ENCODE results near the gene THSD7B.

THSD7B gene

DNA sequence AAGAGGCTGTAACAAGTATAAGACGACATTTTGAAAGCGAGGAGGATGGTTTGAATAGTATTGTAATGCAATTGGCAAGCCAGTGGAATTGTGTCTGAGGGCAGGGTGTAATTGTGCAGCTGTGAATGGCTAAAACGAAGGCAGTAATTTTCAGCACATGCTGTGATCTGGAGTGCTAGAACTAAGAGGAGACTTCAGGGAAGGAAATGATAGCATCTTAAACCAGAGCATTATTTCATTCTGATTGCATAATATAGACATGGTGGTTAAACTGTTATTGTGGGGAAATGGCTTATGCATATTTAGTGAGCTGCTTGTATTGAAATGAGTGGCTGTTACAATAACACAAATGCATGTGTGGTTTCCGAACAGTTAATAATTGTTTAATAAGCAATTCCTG, 36.3 kb downstream of the THSD7B start:
- Histone ChIP-seq H3K4me1 (ENCODE audit: control insufficient read depth, insufficient read depth, low read length) (peaks cover 6% of the 10 kb centered on the region; the same call in 1 of the 2 replicates), H3K9ac (ENCODE audit: low read depth, low read length) (no peak overlapping the region), H3K27ac (ENCODE audit: low read depth, low read length) (no peak overlapping the region), H3K4me3 (ENCODE audit: low read depth, low read length) (no peak overlapping the region), H3K9me3 (ENCODE audit: control insufficient read depth, insufficient read depth, low read length) (no peaks in the 10 kb centered on the region), H3K27me3 (ENCODE audit: control insufficient read depth, insufficient read depth, low read length) (no peaks in the 10 kb centered on the region), H3K36me3 (ENCODE audit: control insufficient read depth, insufficient read depth, low read length) (no peaks in the 10 kb centered on the region)

DNA sequence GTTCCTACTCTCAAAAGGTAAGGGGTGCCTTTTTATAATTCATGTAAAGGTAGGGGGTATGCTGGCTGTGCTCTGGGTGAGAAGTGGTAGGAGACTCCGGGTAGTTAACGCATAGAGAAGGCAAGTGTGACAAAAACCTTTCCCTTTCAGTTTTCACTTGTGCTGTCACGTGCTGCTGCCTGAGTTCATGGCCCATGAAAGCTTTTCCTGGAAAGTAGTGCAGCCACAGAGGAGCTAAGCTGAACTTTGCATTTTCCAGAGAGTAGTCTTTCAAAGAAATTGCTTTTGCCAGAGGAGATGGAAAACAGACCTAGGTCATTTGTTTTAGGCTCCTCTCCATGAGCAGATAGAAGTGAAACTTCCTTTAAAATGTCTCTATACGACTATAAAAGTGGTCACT, 44.7 kb downstream of the THSD7B start:
- no peaks in the 10 kb centered on the region for H3K27me3 ChIP-seq (ENCODE audit: control insufficient read depth, insufficient read depth, low read length)
- no peak overlapping the region for H3K27ac ChIP-seq (ENCODE audit: low read depth, low read length)
- H3K9me3 ChIP-seq (ENCODE audit: control insufficient read depth, insufficient read depth, low read length), result no peaks in the 10 kb centered on the region

DNA sequence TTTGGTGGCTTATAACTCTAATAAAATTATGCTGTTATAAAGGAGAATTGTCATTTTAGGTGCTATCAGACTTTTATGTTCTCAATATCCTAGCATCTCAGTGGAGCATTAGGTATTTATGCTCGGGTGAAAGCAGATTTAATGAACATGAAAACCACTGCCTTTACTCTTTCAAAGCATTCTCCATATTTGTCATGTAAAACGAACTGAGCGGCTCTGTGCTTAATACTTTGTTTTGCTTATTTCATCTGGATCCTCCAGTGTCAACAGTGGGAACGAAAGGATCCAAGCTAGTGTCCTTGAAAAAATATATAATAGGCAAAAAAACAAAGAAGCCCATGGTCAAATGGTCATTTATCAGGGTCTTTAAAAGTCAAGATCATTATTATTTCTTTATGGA, 53.5 kb downstream of the THSD7B start:
- H3K27me3 ChIP-seq (ENCODE audit: control insufficient read depth, insufficient read depth, low read length), result no peaks in the 10 kb centered on the region
- H3K36me3 ChIP-seq (ENCODE audit: control insufficient read depth, insufficient read depth, low read length), result no peaks in the 10 kb centered on the region
- H3K4me1 ChIP-seq (ENCODE audit: control insufficient read depth, insufficient read depth, low read length), result peaks cover 13% of the 10 kb centered on the region
- no peaks in the 10 kb centered on the region for H3K9me3 ChIP-seq (ENCODE audit: control insufficient read depth, insufficient read depth, low read length)
- H3K9ac ChIP-seq (ENCODE audit: low read depth, low read length), result no peak overlapping the region
- no peak overlapping the region for H3K4me3 ChIP-seq (ENCODE audit: low read depth, low read length)
- H3K27ac ChIP-seq (ENCODE audit: low read depth, low read length), result no peak overlapping the region

More for the DNA sequence above, 44.7 kb downstream of the THSD7B start:
- Histone ChIP-seq H3K36me3 (ENCODE audit: control insufficient read depth, insufficient read depth, low read length) (no peaks in the 10 kb centered on the region), H3K4me3 (ENCODE audit: low read depth, low read length) (no peak overlapping the region), H3K4me1 (ENCODE audit: control insufficient read depth, insufficient read depth, low read length) (no peaks in the 10 kb centered on the region), H3K9ac (ENCODE audit: low read depth, low read length) (no peak overlapping the region)

DNA sequence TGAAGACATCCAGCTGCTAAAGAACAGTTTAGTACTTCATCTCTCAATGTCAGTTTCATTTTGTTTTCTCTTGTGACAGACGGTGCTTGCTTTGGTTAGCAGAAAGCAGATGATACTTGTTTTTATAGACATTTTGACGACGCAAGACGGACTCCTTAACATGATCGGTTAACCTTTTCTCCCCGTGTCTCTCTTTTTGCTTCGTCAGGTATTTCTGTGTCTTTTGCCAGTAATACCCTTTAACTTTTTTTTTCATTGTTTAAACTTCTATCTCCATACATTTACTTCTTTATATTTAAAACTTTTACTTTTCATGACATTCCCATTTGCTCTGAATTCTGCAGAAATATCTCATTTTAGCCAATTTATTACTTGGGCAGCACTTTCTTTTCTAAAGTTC, 57.9 kb downstream of the THSD7B start:
- H3K4me3 ChIP-seq (ENCODE audit: low read depth, low read length), result no peak overlapping the region
- H3K27ac ChIP-seq (ENCODE audit: low read depth, low read length), result no peak overlapping the region
- no peaks in the 10 kb centered on the region for H3K27me3 ChIP-seq (ENCODE audit: control insufficient read depth, insufficient read depth, low read length)
- no peaks in the 10 kb centered on the region for H3K36me3 ChIP-seq (ENCODE audit: control insufficient read depth, insufficient read depth, low read length)
- H3K4me1 ChIP-seq (ENCODE audit: control insufficient read depth, insufficient read depth, low read length), result peaks cover 13% of the 10 kb centered on the region
- no peak overlapping the region for H3K9ac ChIP-seq (ENCODE audit: low read depth, low read length)
- no peaks in the 10 kb centered on the region for H3K9me3 ChIP-seq (ENCODE audit: control insufficient read depth, insufficient read depth, low read length)

DNA sequence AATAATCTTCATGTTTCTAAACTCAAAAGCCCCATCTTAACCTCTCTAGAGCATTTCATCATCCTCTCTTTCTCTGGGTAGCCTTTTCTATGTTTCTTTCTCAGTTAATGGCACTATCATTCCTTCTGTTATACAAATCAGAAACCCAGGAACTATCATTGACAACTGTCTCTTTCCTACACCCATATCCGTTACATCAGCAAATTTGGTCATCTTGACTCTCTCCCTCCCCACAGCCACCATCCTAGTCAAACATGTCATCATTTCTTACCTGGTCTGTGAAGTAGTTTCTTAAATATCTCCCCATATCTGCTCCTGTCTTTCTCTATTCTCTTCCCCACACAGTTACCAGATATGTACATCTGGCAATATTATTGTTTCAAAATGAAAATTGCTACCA, 62.8 kb downstream of the THSD7B start:
- Histone ChIP-seq H3K27ac (ENCODE audit: low read depth, low read length) (no peak overlapping the region), H3K9me3 (ENCODE audit: control insufficient read depth, insufficient read depth, low read length) (no peaks in the 10 kb centered on the region)

DNA sequence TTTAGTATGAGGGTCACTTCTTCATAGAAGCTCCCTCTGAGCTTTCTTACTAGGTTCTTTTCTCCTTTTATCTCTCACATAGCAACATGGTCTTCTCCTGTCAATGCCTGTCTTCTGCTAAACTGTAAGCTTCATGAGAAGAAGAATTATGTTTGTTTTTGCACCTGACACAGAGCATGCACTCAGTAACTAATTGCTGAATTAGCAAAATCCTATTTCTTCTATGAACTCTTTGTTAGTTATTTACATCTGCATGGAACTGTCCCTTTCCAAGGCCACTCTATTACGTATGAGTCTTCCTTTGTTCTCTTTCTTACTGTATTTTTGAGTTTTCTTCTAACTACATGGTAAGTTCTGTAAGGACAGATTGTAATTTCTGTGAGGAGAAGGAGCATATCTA, 63.4 kb downstream of the THSD7B start:
- Histone ChIP-seq H3K27me3 (ENCODE audit: control insufficient read depth, insufficient read depth, low read length) (no peaks in the 10 kb centered on the region), H3K9ac (ENCODE audit: low read depth, low read length) (no peak overlapping the region), H3K4me1 (ENCODE audit: control insufficient read depth, insufficient read depth, low read length) (no peaks in the 10 kb centered on the region), H3K4me3 (ENCODE audit: low read depth, low read length) (no peak overlapping the region), H3K36me3 (ENCODE audit: control insufficient read depth, insufficient read depth, low read length) (no peaks in the 10 kb centered on the region), H3K9me3 (ENCODE audit: control insufficient read depth, insufficient read depth, low read length) (no peaks in the 10 kb centered on the region), H3K27ac (ENCODE audit: low read depth, low read length) (no peak overlapping the region)

More for the DNA sequence above, 62.8 kb downstream of the THSD7B start:
- Histone ChIP-seq H3K27me3 (ENCODE audit: control insufficient read depth, insufficient read depth, low read length) (no peaks in the 10 kb centered on the region), H3K4me3 (ENCODE audit: low read depth, low read length) (no peak overlapping the region), H3K4me1 (ENCODE audit: control insufficient read depth, insufficient read depth, low read length) (no peaks in the 10 kb centered on the region), H3K9ac (ENCODE audit: low read depth, low read length) (no peak overlapping the region), H3K36me3 (ENCODE audit: control insufficient read depth, insufficient read depth, low read length) (no peaks in the 10 kb centered on the region)

DNA sequence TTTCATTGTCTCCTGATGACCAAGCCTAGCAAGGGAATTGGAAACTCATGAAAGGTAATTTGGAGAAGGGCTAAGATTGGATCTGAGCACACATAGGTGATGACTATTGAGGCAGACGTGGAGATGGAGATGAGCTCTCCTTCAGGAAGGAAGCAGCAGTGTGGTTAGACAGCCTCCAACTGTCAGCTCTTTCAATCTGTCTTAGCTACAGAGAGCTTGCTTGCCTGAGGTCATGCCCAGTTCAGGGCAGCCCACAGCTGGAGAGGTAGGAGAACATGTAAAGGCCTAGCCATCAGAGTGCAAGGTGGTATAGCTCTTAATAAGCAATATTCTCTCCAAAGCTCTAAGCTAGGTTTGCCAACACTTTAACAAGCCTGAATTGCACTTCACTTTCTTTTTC, 79.2 kb downstream of the THSD7B start:
- Histone ChIP-seq H3K27me3 (ENCODE audit: control insufficient read depth, insufficient read depth, low read length) (no peaks in the 10 kb centered on the region), H3K9me3 (ENCODE audit: control insufficient read depth, insufficient read depth, low read length) (no peaks in the 10 kb centered on the region), H3K9ac (ENCODE audit: low read depth, low read length) (no peak overlapping the region), H3K36me3 (ENCODE audit: control insufficient read depth, insufficient read depth, low read length) (no peaks in the 10 kb centered on the region), H3K4me3 (ENCODE audit: low read depth, low read length) (no peak overlapping the region), H3K4me1 (ENCODE audit: control insufficient read depth, insufficient read depth, low read length) (no peaks in the 10 kb centered on the region; the same call in 1 of the 2 replicates), H3K27ac (ENCODE audit: low read depth, low read length) (no peak overlapping the region)

DNA sequence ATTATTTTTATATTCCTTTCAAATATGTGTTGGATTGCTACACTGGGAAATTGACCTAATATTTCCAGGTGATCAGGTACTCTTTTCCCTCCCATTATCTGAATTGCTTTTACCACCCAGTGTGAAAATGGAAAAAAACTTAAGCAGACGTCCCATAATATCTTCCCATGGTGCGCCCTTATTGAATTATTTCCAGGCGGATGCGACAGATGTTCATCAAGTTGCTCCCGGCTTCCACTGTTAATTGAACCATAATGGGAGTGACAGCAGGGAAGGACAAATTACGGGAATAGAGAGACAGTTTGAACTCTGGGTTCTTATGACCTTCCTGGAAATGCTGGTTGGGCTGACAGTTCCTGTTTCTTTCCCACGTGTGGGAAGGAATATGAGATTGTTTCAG, 93.3 kb downstream of the THSD7B start:
- H3K36me3 ChIP-seq (ENCODE audit: control insufficient read depth, insufficient read depth, low read length), result no peaks in the 10 kb centered on the region
- H3K4me1 ChIP-seq (ENCODE audit: control insufficient read depth, insufficient read depth, low read length), result no peaks in the 10 kb centered on the region
- H3K4me3 ChIP-seq (ENCODE audit: low read depth, low read length), result no peak overlapping the region
- H3K27me3 ChIP-seq (ENCODE audit: control insufficient read depth, insufficient read depth, low read length), result no peaks in the 10 kb centered on the region
- H3K9me3 ChIP-seq (ENCODE audit: control insufficient read depth, insufficient read depth, low read length), result no peaks in the 10 kb centered on the region
- H3K9ac ChIP-seq (ENCODE audit: low read depth, low read length), result no peak overlapping the region
- H3K27ac ChIP-seq (ENCODE audit: low read depth, low read length), result no peak overlapping the region

DNA sequence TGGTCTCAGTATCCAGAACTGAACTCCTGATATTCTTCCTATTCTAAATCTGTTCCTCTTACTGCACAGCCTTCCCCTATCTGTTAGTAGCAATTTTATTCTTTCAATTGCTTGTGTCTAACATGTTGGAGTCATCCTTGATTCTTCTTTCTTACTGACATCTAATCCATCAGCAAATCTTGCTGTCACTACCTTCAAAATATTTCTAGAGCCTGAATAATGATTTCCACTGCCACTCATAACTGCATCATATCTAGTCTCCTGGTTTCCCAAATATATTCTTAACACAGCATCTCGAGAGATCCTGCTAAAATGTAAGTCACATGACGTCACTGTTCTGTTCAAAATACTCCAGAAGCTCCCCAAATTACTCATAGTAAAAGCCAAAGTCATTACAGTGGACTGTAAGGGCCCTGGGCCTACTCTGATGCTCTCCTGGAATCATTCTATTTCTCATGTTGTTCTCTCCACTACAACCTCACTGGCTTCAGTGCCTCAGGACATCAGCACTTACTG, 95.2 kb downstream of the THSD7B start:
- no peaks in the 10 kb centered on the region for H3K36me3 ChIP-seq (ENCODE audit: control insufficient read depth, insufficient read depth, low read length)
- no peak overlapping the region for H3K4me3 ChIP-seq (ENCODE audit: low read depth, low read length)
- no peaks in the 10 kb centered on the region for H3K9me3 ChIP-seq (ENCODE audit: control insufficient read depth, insufficient read depth, low read length)
- H3K9ac ChIP-seq (ENCODE audit: low read depth, low read length), result no peak overlapping the region
- H3K27ac ChIP-seq (ENCODE audit: low read depth, low read length), result no peak overlapping the region
- no peaks in the 10 kb centered on the region for H3K27me3 ChIP-seq (ENCODE audit: control insufficient read depth, insufficient read depth, low read length)
- no peaks in the 10 kb centered on the region for H3K4me1 ChIP-seq (ENCODE audit: control insufficient read depth, insufficient read depth, low read length)

DNA sequence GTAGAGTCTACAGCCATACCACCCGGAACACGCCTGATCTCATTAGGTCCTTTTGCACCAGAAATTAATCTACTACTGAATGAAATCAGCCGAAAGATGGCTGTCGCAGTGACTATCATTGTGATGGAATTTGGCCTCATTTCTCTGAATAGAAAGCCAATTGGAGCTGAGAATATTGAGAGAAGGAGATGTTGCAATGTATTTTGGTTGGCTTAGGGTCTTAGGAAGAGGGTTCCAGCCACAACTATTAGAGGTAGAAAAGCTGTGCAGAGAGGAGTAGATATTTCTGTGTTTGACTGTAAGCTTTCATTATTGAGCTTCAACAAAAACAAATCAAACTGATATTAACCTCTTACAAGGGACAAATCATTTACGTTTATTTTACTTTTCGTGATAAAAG, 98.1 kb downstream of the THSD7B start:
- Histone ChIP-seq H3K9ac (ENCODE audit: low read depth, low read length) (no peak overlapping the region), H3K4me3 (ENCODE audit: low read depth, low read length) (no peak overlapping the region), H3K4me1 (ENCODE audit: control insufficient read depth, insufficient read depth, low read length) (no peaks in the 10 kb centered on the region), H3K36me3 (ENCODE audit: control insufficient read depth, insufficient read depth, low read length) (no peaks in the 10 kb centered on the region), H3K9me3 (ENCODE audit: control insufficient read depth, insufficient read depth, low read length) (no peaks in the 10 kb centered on the region), H3K27ac (ENCODE audit: low read depth, low read length) (no peak overlapping the region), H3K27me3 (ENCODE audit: control insufficient read depth, insufficient read depth, low read length) (no peaks in the 10 kb centered on the region)

DNA sequence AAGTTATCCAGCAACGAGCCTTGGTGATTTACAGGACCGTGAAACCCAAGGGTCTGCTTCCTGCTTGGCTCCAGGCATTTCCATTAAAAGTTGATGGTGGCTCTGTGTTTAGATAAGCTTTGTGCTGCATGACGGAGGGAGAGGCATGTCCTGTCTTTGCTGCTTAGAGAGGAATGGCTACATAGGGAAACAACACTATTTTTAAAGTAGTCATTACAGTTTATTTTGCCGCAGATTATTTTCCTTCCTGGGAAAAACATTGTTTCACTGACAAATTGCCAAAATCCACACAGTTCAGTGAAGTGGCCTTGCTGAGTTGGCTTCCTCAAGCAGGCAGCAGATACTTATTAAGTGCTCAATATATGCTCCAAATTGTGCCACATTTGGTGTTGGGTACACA, 98.5 kb downstream of the THSD7B start:
- Histone ChIP-seq H3K27me3 (ENCODE audit: control insufficient read depth, insufficient read depth, low read length) (no peaks in the 10 kb centered on the region), H3K4me3 (ENCODE audit: low read depth, low read length) (no peak overlapping the region), H3K9me3 (ENCODE audit: control insufficient read depth, insufficient read depth, low read length) (no peaks in the 10 kb centered on the region), H3K4me1 (ENCODE audit: control insufficient read depth, insufficient read depth, low read length) (no peaks in the 10 kb centered on the region), H3K9ac (ENCODE audit: low read depth, low read length) (no peak overlapping the region), H3K27ac (ENCODE audit: low read depth, low read length) (no peak overlapping the region), H3K36me3 (ENCODE audit: control insufficient read depth, insufficient read depth, low read length) (no peaks in the 10 kb centered on the region)

DNA sequence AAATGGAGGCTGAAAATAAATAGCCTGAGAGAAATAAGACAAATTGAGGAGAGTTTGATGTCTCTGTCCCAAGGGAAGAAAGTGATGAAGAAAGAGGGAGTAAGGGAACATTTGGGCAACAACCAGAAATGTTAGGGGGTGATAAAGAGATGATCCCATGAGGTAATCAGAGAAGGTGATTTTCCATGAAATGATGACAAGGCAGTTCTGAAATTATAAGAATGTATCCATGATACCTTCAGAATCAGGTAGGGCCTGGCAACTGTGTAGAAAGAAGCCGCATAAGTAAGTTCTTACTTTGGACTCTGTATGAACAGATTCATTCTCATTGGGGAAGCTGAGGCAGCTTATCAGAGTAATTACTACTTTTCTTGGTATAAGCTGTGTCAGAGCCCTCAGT, 106.1 kb downstream of the THSD7B start:
- H3K9ac ChIP-seq (ENCODE audit: low read depth, low read length), result no peak overlapping the region
- H3K9me3 ChIP-seq (ENCODE audit: control insufficient read depth, insufficient read depth, low read length), result no peaks in the 10 kb centered on the region
- no peak overlapping the region for H3K27ac ChIP-seq (ENCODE audit: low read depth, low read length)
- H3K4me3 ChIP-seq (ENCODE audit: low read depth, low read length), result no peak overlapping the region
- H3K4me1 ChIP-seq (ENCODE audit: control insufficient read depth, insufficient read depth, low read length), result no peaks in the 10 kb centered on the region
- H3K36me3 ChIP-seq (ENCODE audit: control insufficient read depth, insufficient read depth, low read length), result no peaks in the 10 kb centered on the region
- no peaks in the 10 kb centered on the region for H3K27me3 ChIP-seq (ENCODE audit: control insufficient read depth, insufficient read depth, low read length)
